Peyer's patch (tissue), 4 donors: ENCODE data around the gene TOM1L2. TPM values are rescaled to one million over a fixed set of nuclear protein-coding genes. Genes with fewer than 3 reads are reported as not detected.
A peak's percentile ranks its signal among the peaks of the same experiment; 100 is the strongest.

Experiments
- DNase-seq, 3 donors: peaks; one replicate each; pipeline ENCODE4 v3.0.0-alpha.2; 2017 to 2019
- H3K27ac ChIP-seq, 4 donors: fragments of 200-600 bp; sonication (generic); one replicate each; pipeline ENCODE4 v1.5.1; 2016 to 2019
- H3K27me3 ChIP-seq, 2 donors: fragments of 200-600 bp; sonication (generic); one replicate each; pipeline ENCODE4 v1.5.1; 2019
- H3K36me3 ChIP-seq, 3 donors: fragments of 200-600 bp; sonication (generic); one replicate each; pipeline ENCODE4 v1.5.1; 2016 to 2019
- H3K4me1 ChIP-seq, 4 donors: fragments of 200-600 bp; sonication (generic); one replicate each; pipeline ENCODE4 v1.5.1; 2016 to 2019
- H3K4me3 ChIP-seq, 4 donors: fragments of 200-600 bp; sonication (generic); 1 replicate in 3 of 4; 2 replicates in 1 of 4; pipeline ENCODE4 v1.5.1; 2016 to 2019; ENCODE audit warnings: mild to moderate bottlenecking in 1 of 4
- H3K9me3 ChIP-seq, 4 donors: fragments of 200-600 bp; sonication (generic); one replicate each; pipeline ENCODE4 v1.5.1; 2016 to 2019; ENCODE audit warnings: mild to moderate bottlenecking in 1 of 4
- CTCF ChIP-seq, 6 experiments: fragments of 450-650 bp in 4 of 6; fragments of 200-600 bp in 2 of 6; sonication (generic) in 1 of 6; IDR thresholded peaks; one replicate each; pipeline ENCODE4 v1.5.1; 2017 to 2019; ENCODE audit warnings: antibody characterized with exemption in 6 of 6, mild to moderate bottlenecking in 3 of 6, moderate library complexity in 1 of 6
- POLR2A ChIP-seq, 2 donors: fragments of 450-650 bp; IDR thresholded peaks; one replicate each; pipeline ENCODE4 v1.5.1; 2017; ENCODE audit warnings: antibody characterized with exemption in 2 of 2, mild to moderate bottlenecking in 2 of 2, moderate library complexity in 2 of 2
- total RNA-seq, 4 donors: library from RNA; depleted of rRNA; stranded (reverse); fragments of >200 nt; gene quantifications; one replicate each; pipeline ENCODE4 v1.1.0, GENCODE V29; 2016

The TOM1L2 gene
- total RNA-seq, 4 donors from 2014 or later = 49.5 to 74.8 (median 62.7) TPM

- H3K27ac ChIP-seq = peak overlapping the region in 1 of 4 donors; percentile 19
- peak overlapping the region in 1 of 4 donors; percentile 59 for H3K4me3 ChIP-seq
- TF ChIP-seq POLR2A (IDR thresholded peaks at IDR 0.05) = no peak
- DNase-seq = no peak
- H3K4me1 ChIP-seq = peaks cover 14 to 77% (median 24%) of the 10 kb centered on the region in 4 donors
- peaks cover 0 to 45% (median 0%) of the 10 kb centered on the region in 3 donors for H3K36me3 ChIP-seq
- H3K9me3 ChIP-seq = no peaks in the 10 kb centered on the region
- H3K27me3 ChIP-seq = no peaks in the 10 kb centered on the region
These were observed 151.6 kb downstream of the TOM1L2 start for GRCh38 chr17:17820463-17821158.

- Histone ChIP-seq H3K27ac (peak overlapping the region in 3 of 4 donors; percentile 19 to 29 (median 25)), H3K36me3 (peaks cover 0 to 51% (median 0%) of the 10 kb centered on the region in 3 donors), H3K4me1 (peaks cover 12 to 71% (median 22%) of the 10 kb centered on the region in 4 donors), H3K27me3 (no peaks in the 10 kb centered on the region), H3K9me3 (no peaks in the 10 kb centered on the region), H3K4me3 (no peak overlapping the region)
- no peak for TF ChIP-seq POLR2A (IDR thresholded peaks at IDR 0.05)
- TF ChIP-seq CTCF (IDR thresholded peaks at IDR 0.05) = no peak
- no peak for DNase-seq
These were observed 152.2 kb downstream of the TOM1L2 start for GRCh38 chr17:17820046-17820445.

GRCh38 chr17:17819561-17819995 lies 152.6 kb downstream of the TOM1L2 start:
- Histone ChIP-seq H3K36me3 (peaks cover 0 to 56% (median 0%) of the 10 kb centered on the region in 3 donors), H3K27me3 (no peaks in the 10 kb centered on the region), H3K9me3 (no peaks in the 10 kb centered on the region), H3K4me3 (no peak overlapping the region), H3K27ac (peak overlapping the region in 2 of 4 donors; percentile 19 to 29), H3K4me1 (peaks cover 7 to 67% (median 18%) of the 10 kb centered on the region in 4 donors)
- TF ChIP-seq CTCF (IDR thresholded peaks at IDR 0.05) = no peak
- TF ChIP-seq POLR2A (IDR thresholded peaks at IDR 0.05) = no peak
- DNase-seq = peak; percentile 48 to 89 (median 83)

GRCh38 chr17:17819111-17819510 lies 153.1 kb downstream of the TOM1L2 start:
- H3K9me3 ChIP-seq = no peaks in the 10 kb centered on the region
- peak overlapping the region in 1 of 4 donors; percentile 29 for H3K27ac ChIP-seq
- no peaks in the 10 kb centered on the region for H3K27me3 ChIP-seq
- H3K36me3 ChIP-seq = peaks cover 0 to 60% (median 0%) of the 10 kb centered on the region in 3 donors
- H3K4me1 ChIP-seq = peaks cover 5 to 62% (median 14%) of the 10 kb centered on the region in 4 donors
- no peak for DNase-seq
- TF ChIP-seq CTCF (IDR thresholded peaks at IDR 0.05) = no peak
- no peak for TF ChIP-seq POLR2A (IDR thresholded peaks at IDR 0.05)
- no peak overlapping the region for H3K4me3 ChIP-seq

- Histone ChIP-seq H3K36me3 (peaks cover 0 to 70% (median 0%) of the 10 kb centered on the region in 3 donors), H3K4me3 (no peak overlapping the region), H3K9me3 (no peaks in the 10 kb centered on the region), H3K27ac (peak overlapping the region in 1 of 4 donors; percentile 14), H3K27me3 (no peaks in the 10 kb centered on the region), H3K4me1 (peaks cover 3 to 56% (median 9%) of the 10 kb centered on the region in 4 donors)
- no peak for TF ChIP-seq CTCF (IDR thresholded peaks at IDR 0.05)
- TF ChIP-seq POLR2A (IDR thresholded peaks at IDR 0.05) = no peak
- peak in 1 of 3 donors; percentile 84 for DNase-seq
These were observed 154.1 kb downstream of the TOM1L2 start for GRCh38 chr17:17818088-17818526.

GRCh38 chr17:17817552-17817947 lies 154.7 kb downstream of the TOM1L2 start:
- Histone ChIP-seq H3K4me1 (peaks cover 0 to 52% (median 6%) of the 10 kb centered on the region in 4 donors), H3K4me3 (no peak overlapping the region), H3K36me3 (peaks cover 0 to 76% (median 0%) of the 10 kb centered on the region in 3 donors), H3K27me3 (no peaks in the 10 kb centered on the region), H3K9me3 (no peaks in the 10 kb centered on the region), H3K27ac (no peak overlapping the region)
- no peak for DNase-seq
- TF ChIP-seq CTCF (IDR thresholded peaks at IDR 0.05) (no peak), POLR2A (IDR thresholded peaks at IDR 0.05) (no peak)
